Activated CD4-positive, alpha-beta T cell treated with anti-CD3 and anti-CD28 coated beads, Interleukin-2, Interleukin-4, amounts not matched to agents 100 ng/mL and 50 ng/mL, durations not matched to agents 16 hours and 8 hours (primary cell): ENCODE data around the gene BIN2.
A peak's percentile ranks its signal among the peaks of the same experiment; 100 is the strongest.
"Not testable (repeated sequence)": the region's sequence is repeated elsewhere in the genome, so short reads cannot be mapped to it uniquely, and the experiment has no call there.

Experiments
- DNase-seq: peaks from one replicate; pipeline ENCODE4 v3.0.0-alpha.2; 2020; ENCODE audit warnings: low spot score

The BIN2 gene

DNA sequence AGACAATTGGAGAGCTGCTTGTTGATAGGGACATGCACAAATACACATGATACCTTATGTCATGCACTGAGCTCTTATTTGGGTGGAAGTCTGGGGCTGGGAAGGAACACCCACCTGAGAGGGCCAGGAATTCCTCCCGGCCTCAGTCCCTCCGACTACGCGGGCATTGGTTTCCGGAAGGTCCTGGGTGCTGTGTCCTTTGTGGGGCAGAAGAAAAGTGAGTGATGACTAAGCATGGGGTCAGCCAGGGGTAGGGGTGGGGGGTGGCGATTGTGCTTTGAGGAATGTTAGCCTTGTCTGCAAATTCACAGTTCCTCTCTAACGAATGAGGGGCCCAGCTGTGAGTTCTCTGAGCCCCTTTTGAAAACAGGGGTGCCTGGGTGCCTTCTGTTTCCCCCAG is 21.7 kb upstream of the BIN2 start:
- no peak for DNase-seq

DNA sequence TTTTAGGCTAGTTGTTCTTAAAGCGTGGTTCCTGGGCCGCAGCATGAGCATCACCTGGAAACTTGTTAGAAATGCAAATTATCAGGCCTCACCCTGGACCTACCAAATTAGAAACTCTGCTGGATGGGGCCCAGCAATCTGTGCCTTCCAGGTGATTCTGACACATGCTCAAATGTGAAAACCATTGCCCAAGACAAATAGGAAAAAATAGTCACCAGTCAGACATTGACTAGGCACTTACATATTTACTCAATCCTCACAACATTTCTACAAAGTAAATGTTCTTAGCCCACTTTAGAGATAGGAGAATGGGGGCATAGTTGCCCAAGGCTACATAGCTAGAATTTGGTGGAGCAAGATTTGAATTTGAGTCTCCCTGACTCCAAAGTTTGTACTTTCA is 19.2 kb upstream of the BIN2 start:
- no peak for DNase-seq

DNA sequence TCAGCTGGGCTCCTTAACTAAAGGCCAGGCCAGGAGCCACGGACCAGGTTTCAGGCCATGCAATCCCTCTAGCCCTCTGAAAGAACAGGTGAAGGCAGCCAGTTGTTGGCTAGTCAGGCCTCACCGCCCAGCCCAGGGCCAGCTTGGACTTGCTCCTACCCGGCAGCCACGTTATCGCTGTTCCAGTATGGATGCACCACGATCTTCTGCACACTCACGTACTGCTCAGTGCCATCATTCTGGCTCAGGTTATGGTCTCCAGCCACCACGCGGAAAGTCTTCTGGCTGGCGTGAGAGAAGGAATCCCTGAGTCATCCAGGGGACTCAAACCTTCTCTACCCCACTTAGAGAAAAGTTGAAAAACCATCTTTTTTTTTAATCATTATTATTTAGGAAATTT is 18.4 kb upstream of the BIN2 start:
- DNase-seq = no peak

DNA sequence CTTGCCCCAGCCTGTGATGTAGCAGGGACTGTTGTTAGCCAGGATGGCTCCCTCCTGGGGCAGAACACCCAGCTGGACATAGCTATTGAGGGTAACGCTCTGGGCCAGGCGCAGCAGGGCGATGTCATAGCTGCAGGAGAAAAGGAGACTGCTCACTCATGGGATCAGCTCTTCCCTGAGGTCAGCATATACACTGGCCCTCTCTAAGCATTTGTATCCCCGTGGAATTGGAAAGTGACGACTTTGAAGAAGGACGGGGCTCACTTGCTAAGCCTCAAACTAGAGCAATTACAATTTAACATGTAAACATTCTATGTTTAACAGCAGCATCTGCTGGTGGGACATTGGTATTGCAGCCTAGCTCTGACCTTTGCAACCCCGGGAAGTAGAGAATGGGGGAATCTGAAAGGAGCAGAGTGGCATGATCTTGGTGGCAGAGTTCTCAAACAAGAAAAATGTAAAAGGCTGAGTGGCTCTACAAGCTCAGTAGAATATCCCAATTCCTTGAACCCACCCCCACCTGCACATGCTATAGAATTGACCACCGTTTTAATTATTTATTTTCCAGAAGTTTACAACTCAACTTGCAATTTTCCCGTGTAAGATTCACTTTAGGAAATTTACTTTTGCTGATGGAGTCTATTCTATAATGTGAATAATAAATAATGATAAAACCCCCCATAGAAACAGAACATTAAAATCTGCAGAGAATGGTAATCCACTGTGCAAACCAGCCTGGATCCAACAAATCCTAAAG is 17.5 kb upstream of the BIN2 start:
- DNase-seq = peak; percentile 76

- no peak for DNase-seq
Observed at GRCh38 chr12:51339750-51340149, 15.8 kb upstream of the BIN2 start.

- DNase-seq = not testable (repeated sequence)
Observed at GRCh38 chr12:51337336-51337735, 13.4 kb upstream of the BIN2 start.

DNA sequence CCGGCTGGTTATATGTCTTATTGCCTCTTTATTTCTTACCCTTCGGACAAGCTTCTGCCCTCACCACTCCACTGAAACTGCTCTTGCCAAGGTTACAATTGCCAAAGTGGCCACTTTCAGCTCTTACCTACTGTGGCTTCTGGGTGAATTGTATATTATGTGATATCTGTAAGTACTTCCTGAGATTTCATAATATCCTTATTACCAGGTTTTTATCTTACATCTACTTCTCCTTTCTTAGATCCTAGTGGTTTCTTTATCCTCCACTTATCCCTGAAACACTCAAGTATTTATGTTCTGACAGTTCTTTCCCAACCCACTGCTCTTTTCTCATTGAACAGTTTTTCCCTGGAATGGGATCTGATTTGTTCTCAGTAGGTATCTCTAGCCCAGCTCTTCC is 12.0 kb upstream of the BIN2 start:
- no peak for DNase-seq

DNA sequence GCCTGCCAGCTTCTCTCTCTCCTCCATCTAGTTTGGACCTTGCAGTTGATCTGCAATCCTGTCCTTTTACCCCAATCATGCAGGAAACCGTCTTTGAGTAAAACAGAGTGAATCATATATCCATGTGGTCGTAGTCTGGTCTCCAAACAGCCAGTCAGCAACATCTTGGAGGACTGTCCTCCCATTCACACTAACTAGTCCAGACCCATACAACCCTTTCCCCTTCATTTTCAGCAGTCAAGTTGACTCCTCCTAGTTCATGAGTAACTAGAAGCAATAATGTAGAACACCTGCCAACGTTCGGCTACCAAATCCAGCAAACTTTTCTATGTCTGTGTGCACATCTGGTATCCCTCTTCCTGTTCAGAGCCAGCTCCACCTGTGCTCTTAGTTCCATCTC is 10.8 kb upstream of the BIN2 start:
- no peak for DNase-seq

- DNase-seq = no peak
Observed at GRCh38 chr12:51333536-51333935, 9.6 kb upstream of the BIN2 start.

- DNase-seq = no peak
Observed at GRCh38 chr12:51330186-51330585, 6.2 kb upstream of the BIN2 start.

GRCh38 chr12:51329742-51330141 is 5.8 kb upstream of the BIN2 start:
- no peak for DNase-seq

GRCh38 chr12:51328587-51328986 is 4.6 kb upstream of the BIN2 start:
- DNase-seq = no peak

DNA sequence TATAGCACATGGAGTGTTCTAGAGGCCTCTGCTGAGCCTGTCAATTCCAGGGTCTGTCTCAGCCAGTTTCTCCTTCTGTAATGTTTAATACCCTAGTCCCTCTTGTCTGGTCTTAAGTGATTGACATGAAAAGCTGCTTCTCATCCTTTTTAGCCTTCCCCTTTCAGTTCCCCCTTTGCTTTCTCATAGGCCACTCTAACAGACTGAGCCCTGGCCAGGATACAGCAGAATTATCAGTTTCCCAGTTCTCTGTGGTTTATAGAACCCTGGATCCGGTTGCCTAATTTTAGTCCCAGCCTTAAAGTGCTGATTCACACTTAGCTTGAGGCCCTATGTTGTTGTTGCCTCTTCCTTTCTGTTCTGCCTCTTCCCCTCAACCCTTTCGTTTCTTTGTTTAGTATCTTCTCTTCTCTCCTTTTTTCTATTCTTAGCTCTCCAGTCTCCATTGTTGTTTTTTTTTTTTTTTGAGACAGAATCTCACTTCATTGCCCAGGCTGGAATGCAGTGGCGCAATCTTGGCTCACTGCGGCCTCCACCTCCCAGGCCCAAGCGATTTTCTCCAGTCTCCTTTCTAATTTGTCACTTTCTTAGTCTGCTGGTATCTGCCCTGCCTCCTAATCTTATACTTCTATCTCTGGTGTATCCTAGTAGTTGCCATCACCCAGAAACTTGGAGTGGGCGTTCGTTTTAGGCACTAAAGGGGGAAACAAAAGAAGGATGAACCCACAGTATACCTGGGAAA is 2.9 kb upstream of the BIN2 start:
- peak; percentile 42 for DNase-seq

DNA sequence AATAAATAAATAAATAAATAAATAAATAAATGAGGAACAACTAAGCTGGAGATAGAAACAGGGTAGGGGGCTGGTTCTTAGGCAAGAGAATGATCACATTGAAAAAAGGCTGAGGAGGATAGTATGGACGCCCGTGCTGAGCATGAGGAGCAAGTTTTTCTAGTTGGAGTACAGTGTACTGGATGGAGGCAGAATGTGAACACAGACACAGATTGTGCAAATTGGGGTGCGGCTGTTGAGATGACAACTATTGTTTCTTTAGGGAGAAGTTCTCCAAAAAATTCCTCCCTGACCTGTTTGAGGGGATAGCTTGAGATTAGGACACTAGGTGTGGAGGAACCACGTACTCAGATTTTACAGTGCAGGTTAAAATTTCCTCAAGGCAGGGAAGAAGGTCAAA is 979 bp upstream of the BIN2 start:
- no peak for DNase-seq

DNA sequence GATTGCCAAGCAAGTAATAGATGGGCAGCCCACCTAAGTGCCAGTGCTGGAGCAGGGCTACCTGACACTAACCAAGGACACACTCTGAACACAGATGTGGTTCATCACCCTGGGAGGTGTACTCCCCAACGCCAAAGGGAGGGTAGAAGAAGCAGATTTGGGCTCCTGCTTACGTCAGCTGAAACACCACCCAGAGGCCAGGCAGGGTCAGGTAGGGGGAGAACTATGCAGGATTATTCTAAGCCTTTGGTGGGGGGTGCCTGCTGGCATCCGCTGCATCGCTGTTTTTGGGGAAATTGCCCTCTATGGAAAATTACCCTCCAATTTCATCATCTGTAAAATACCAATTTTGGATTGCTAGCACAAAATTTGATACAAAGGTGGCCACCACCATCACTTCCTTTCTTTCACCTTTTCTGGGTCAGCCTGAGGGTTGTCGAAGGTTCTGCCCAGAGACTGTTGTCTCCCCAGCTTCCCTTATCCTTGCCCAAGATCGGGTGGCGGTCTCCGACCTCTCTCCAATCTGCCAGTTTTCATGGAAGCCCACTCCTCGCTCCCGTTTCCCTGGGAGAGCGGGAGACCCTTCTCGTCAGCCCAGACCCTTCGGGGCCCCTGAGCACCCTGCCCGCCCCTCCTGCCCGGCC is 535 bp downstream of the BIN2 start:
- DNase-seq = peak; percentile 55

DNA sequence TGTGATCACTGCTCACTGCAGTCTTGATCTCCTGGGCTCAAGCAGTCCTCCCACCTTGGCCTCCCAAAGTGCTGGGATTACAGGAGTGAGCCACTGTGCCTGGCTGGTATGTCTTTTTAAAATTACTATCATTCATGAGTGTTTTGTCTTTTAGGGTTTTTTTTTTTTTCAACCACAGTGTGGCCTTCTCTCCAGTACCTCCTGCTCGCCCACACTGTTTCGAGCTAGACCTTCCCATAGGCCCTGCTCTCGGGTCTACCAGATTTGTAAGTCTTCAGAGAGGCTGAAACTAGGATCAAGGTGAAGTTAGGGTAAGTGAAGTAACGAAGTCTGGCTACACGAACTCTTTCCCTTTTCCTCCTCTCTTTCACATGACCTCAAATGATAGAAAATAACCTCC is 1.5 kb downstream of the BIN2 start:
- no peak for DNase-seq

DNA sequence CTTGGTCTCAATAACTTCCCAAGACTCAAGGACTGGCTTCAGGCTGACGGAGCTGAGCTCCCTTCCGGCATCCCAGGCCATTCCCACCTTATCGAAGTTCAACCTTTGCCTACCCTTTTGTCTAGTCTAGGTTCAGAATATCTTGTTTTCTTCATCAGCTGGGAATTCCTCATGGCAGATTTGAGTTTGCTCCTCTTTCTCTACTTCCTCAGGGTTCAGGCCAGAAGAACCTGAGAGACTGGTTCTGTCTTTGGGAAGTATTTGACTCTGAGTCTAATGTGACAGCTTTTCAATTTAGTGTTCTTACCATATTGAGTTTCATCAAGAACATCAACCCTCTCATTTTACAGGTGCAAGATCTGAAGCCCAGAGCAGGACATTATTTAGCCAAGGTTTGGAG is 2.1 kb downstream of the BIN2 start:
- DNase-seq = no peak

- peak; percentile 24 for DNase-seq
Observed at GRCh38 chr12:51320695-51321320, 3.2 kb downstream of the BIN2 start.

DNA sequence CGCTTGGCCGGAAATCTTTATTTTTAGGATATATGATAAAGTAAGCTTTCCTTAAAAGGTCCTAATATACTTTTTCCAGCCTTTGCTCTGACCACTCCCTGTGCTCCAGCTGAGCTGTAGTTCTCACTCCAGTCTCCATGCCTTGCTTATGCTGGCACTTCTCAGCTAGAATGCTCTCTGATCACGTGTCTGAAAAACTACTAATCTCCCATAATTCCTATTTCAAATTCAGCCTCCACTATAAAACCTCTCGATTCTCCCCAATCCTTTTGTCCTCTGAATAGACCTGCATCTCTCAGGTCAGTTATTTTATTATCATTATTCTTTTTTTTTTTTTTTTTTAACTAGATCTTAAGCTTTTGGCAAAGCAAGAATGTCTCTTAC is 3.7 kb downstream of the BIN2 start:
- no peak for DNase-seq

DNA sequence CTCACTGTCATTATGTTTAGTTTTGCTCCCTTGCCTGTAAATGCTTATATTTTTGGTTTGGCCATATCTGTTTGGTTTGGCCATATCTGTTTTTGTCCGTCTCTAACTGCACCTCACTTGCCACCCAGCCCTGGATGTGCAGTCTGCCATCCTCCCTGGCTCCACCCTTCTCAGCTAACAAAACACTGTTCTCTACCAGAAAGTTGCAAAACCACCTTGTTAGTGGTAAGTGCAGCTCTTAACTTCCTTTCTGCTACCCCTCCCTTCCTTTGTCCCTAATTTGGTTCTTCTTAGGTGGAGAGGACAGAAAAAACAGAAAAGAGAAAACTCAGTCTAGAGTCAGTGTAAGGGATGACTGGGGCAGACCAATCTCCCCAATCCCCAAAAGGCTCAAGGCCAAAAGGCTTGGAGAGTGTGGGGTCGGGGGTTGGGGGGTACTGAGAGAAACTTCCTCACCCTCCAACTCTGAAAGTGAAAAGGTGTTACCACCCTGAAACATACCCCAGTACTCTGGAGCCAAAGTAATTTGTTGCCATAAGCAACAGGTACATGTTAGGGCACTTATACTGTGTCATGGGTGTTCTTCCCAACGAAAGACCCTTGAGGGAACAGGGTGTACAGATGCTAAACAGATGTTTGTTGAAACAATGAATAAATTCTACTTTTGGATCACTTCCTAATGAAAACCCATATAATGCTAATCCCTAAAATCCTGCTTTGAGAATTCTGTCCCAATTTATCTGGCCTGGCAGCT is 5.0 kb downstream of the BIN2 start:
- peak; percentile 55 for DNase-seq

DNA sequence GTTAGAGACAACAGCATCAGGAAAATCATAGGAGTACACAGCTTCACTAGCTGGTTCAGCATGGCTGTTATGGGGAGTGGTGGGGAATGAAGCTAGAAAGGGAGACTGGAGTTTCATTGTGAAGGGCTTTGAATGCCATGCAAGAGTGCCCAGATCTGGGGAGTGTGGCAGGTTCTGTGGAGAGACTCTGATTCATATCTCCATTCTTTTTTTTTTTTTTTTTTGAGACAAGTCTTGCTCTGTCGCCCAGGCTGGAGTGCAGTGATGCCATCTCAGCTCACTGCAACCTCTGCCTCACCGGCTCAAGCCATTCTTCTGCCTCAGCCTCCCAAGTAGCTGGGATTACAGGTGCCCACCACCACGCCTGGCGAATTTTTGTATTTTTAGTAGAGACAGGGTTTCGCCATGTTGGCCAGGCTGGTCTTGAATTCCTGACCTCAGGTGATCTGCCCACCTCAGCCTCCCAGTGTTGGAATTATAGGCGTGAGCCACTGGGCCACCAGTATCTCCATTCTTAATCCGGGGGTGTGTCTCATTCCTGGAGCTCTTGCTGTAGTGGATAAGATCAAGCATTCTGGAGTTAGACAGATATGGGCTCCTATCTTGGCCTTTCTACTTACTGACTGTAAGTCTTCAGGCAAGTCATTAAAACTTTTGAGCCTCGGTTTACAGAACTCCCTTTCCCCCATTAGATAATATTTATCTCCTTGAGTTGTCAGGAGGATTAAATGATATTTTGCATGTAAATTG is 5.7 kb downstream of the BIN2 start:
- DNase-seq = not testable (repeated sequence)
